Ishikawa (cell line): Measurements from ENCODE around the gene CATSPER3.

Source experiments
- CEBPB ChIP-seq: IDR thresholded peaks from 2 replicates; pipeline ENCODE4 v1.6.1; 2012
- CREB1 ChIP-seq: IDR thresholded peaks from 2 replicates; pipeline ENCODE4 v1.6.1; 2012; ENCODE audit warnings: low read depth
- EGR1 ChIP-seq: IDR thresholded peaks from 2 replicates; pipeline ENCODE4 v1.6.1; 2012
- EP300 ChIP-seq: IDR thresholded peaks from 2 replicates; pipeline ENCODE4 v1.6.1; 2012; ENCODE audit warnings: borderline replicate concordance
- FOXM1 ChIP-seq: IDR thresholded peaks from 2 replicates; pipeline ENCODE4 v1.6.1; 2012; ENCODE audit warnings: low read depth, borderline replicate concordance
- MAX ChIP-seq: IDR thresholded peaks from 2 replicates; pipeline ENCODE4 v1.6.1; 2012
- NFIC ChIP-seq: IDR thresholded peaks from 2 replicates; pipeline ENCODE4 v1.6.1; 2012
- RAD21 ChIP-seq: IDR thresholded peaks from 2 replicates; pipeline ENCODE4 v1.6.1; 2012; ENCODE audit warnings: low read depth
- REST ChIP-seq: IDR thresholded peaks from 2 replicates; pipeline ENCODE4 v1.6.1; 2012; ENCODE audit warnings: low read depth, mild to moderate bottlenecking
- TAF1 ChIP-seq: IDR thresholded peaks from 2 replicates; pipeline ENCODE4 v1.6.1; 2012; ENCODE audit warnings: low read depth, mild to moderate bottlenecking
- TCF12 ChIP-seq: IDR thresholded peaks from 2 replicates; pipeline ENCODE4 v1.6.1; 2012; ENCODE audit warnings: low read depth
- TEAD4 ChIP-seq: IDR thresholded peaks from 2 replicates; pipeline ENCODE4 v1.6.1; 2012
- USF1 ChIP-seq: IDR thresholded peaks from 2 replicates; pipeline ENCODE4 v1.6.1; 2012
- YY1 ChIP-seq: IDR thresholded peaks from 2 replicates; pipeline ENCODE4 v1.6.1; 2012; ENCODE audit warnings: low read depth
- ZBTB7A ChIP-seq: IDR thresholded peaks from 2 replicates; pipeline ENCODE4 v1.6.1; 2012; ENCODE audit warnings: low read depth

The CATSPER3 gene

GRCh38 chr5:135004376-135004775 lies 36.7 kb downstream of the CATSPER3 start:
- TF ChIP-seq FOXM1 (no peak), TCF12 (no peak), CEBPB (no peak)

- no peak for TF ChIP-seq FOXM1
- TF ChIP-seq CREB1, result no peak
- no peak for TF ChIP-seq RAD21
- no peak for TF ChIP-seq NFIC
- no peak for TF ChIP-seq MAX
- no peak for TF ChIP-seq CEBPB
- TF ChIP-seq EP300, result no peak
- TF ChIP-seq TAF1, result no peak
- TF ChIP-seq TEAD4, result no peak
- no peak for TF ChIP-seq TCF12
These were observed 37.4 kb downstream of the CATSPER3 start for GRCh38 chr5:135005076-135005475.

- TF ChIP-seq CEBPB (no peak), FOXM1 (no peak), EGR1 (no peak), EP300 (no peak), TEAD4 (no peak), TAF1 (no peak), YY1 (no peak), RAD21 (no peak), MAX (no peak), NFIC (no peak), USF1 (no peak), CREB1 (no peak), REST (no peak), TCF12 (no peak)
These were observed 39.6 kb downstream of the CATSPER3 start for GRCh38 chr5:135007305-135007704.

- no peak for TF ChIP-seq YY1
- TF ChIP-seq EGR1, result no peak
- TF ChIP-seq MAX, result no peak
- TF ChIP-seq TEAD4, result no peak
- no peak for TF ChIP-seq CEBPB
- no peak for TF ChIP-seq RAD21
- TF ChIP-seq EP300, result no peak
- no peak for TF ChIP-seq REST
- TF ChIP-seq USF1, result no peak
- TF ChIP-seq ZBTB7A, result no peak
- TF ChIP-seq NFIC, result no peak
- TF ChIP-seq FOXM1, result no peak
- no peak for TF ChIP-seq TCF12
- TF ChIP-seq CREB1, result no peak
- no peak for TF ChIP-seq TAF1
These were observed 40.1 kb downstream of the CATSPER3 start for GRCh38 chr5:135007749-135008363.

GRCh38 chr5:135008556-135008955 lies 40.8 kb downstream of the CATSPER3 start:
- no peak for TF ChIP-seq NFIC
- TF ChIP-seq TCF12, result no peak
- TF ChIP-seq YY1, result no peak
- TF ChIP-seq REST, result no peak
